ENCODE measurements around the gene NDE1. TPM values are rescaled to one million over a fixed set of nuclear protein-coding genes. Genes with fewer than 3 reads are reported as not detected.

NDE1 gene
- total and polyA plus RNA-seq, 2 donors (not counting 1 experiment from before 2014, with no cell fraction given) = 33.5 to 149 TPM

GRCh38 chr16:15643946-15644250 lies 6.1 kb upstream of the NDE1 start:
- Histone ChIP-seq H2AFZ (ENCODE audit: insufficient read depth, low read depth, low read length, poor library complexity, severe bottlenecking) (peak overlapping the region; percentile 51), H3K27ac (ENCODE audit: low read length in 2 of 2) (peak overlapping the region; percentile 93 to 100), H3K4me2 (replicated peaks; ENCODE audit: low read depth, low read length, poor library complexity, severe bottlenecking) (peak overlapping the region; percentile 71), H3K4me1 (ENCODE audit: control insufficient read depth in 2 of 2, insufficient read depth in 2 of 2, low read length in 2 of 2) (peaks cover 34 to 40% of the 10 kb centered on the region in 2 donors), H3K27me3 (replicated peaks in 1 of 4; ENCODE audit: control extremely low read depth in 1 of 4, control insufficient read depth in 3 of 4, insufficient read depth in 4 of 4, low read length in 3 of 4) (no peaks in the 10 kb centered on the region), H3K4me3 (ENCODE audit: control extremely low read depth in 1 of 5, extremely low read depth in 1 of 5, insufficient read depth in 1 of 5, low read depth in 2 of 5, low read length in 4 of 5) (peak overlapping the region; percentile 59 to 96 (median 88)), H4K20me1 (ENCODE audit: control insufficient read depth, insufficient read depth, low read length, poor library complexity, severe bottlenecking) (no peaks in the 10 kb centered on the region), H3K79me2 (ENCODE audit: control insufficient read depth, insufficient read depth, low read length) (peaks cover 36% of the 10 kb centered on the region), H3K9me3 (ENCODE audit: control extremely low read depth in 1 of 3, control insufficient read depth in 2 of 3, insufficient read depth in 1 of 3, low read length in 2 of 3) (no peaks in the 10 kb centered on the region), H3K9ac (ENCODE audit: low read length) (peak overlapping the region; percentile 90), H3K36me3 (replicated peaks in 1 of 2; ENCODE audit: control extremely low read depth in 1 of 2, control insufficient read depth in 1 of 2, extremely low read depth in 1 of 2, insufficient read depth in 2 of 2, low read length in 1 of 2) (peaks cover 0 to 4% of the 10 kb centered on the region in 2 experiments)
- WGBS (ENCODE audit: insufficient coverage) = 0% methylated on average over 1 of the region's 4 CpGs
- intact Hi-C loops (cut with micrococcal nuclease) = loop anchor here (5.0 kb wide), 1 partner anchor 58 kb away; no protein-coding TSS in a partner anchor
- Mint-ChIP-seq H3K27ac (peak overlapping the region; percentile 98), H3K27me3 (no peaks in the 10 kb centered on the region), H3K4me3 (peak overlapping the region; percentile 95), H3K9me3 (ENCODE audit: insufficient read depth) (no peaks in the 10 kb centered on the region), H3K4me1 (peaks cover 44% of the 10 kb centered on the region)
- ChIA-PET POLR2A (interaction anchor here (2.7 to 2.9 kb wide), 2 partner anchors 15 to 52 kb away, joined by 17 to 33 read pairs; no protein-coding TSS in a partner anchor), CTCF (interaction anchor here (0.7 to 4.2 kb wide), 10 partner anchors 8 to 217 kb away, joined by 3 to 57 read pairs (median 13); no protein-coding TSS in a partner anchor)
- ATAC-seq (ENCODE audit: low read depth) (no peak), DNase-seq (no peak)
- no peak for TF ChIP-seq EZH2 (IDR thresholded peaks at IDR 0.05; ENCODE audit: borderline replicate concordance, insufficient read depth, low read depth, low read length, poor library complexity, severe bottlenecking)
- no peak for TF ChIP-seq CTCF (IDR thresholded peaks at IDR 0.05)

- Histone ChIP-seq H3K27me3 (replicated peaks in 1 of 4; ENCODE audit: control extremely low read depth in 1 of 4, control insufficient read depth in 3 of 4, insufficient read depth in 4 of 4, low read length in 3 of 4) (no peaks in the 10 kb centered on the region), H3K4me2 (replicated peaks; ENCODE audit: low read depth, low read length, poor library complexity, severe bottlenecking) (peak overlapping the region; percentile 71), H2AFZ (ENCODE audit: insufficient read depth, low read depth, low read length, poor library complexity, severe bottlenecking) (no peak overlapping the region), H3K36me3 (replicated peaks in 1 of 2; ENCODE audit: control extremely low read depth in 1 of 2, control insufficient read depth in 1 of 2, extremely low read depth in 1 of 2, insufficient read depth in 2 of 2, low read length in 1 of 2) (no peaks in the 10 kb centered on the region), H3K27ac (ENCODE audit: low read length in 2 of 2) (peak overlapping the region; percentile 93 to 100), H3K79me2 (ENCODE audit: control insufficient read depth, insufficient read depth, low read length) (peaks cover 38% of the 10 kb centered on the region), H4K20me1 (ENCODE audit: control insufficient read depth, insufficient read depth, low read length, poor library complexity, severe bottlenecking) (no peaks in the 10 kb centered on the region), H3K9ac (ENCODE audit: low read length) (no peak overlapping the region), H3K4me1 (ENCODE audit: control insufficient read depth in 2 of 2, insufficient read depth in 2 of 2, low read length in 2 of 2) (peaks cover 34 to 37% of the 10 kb centered on the region in 2 donors), H3K4me3 (ENCODE audit: control extremely low read depth in 1 of 5, extremely low read depth in 1 of 5, insufficient read depth in 1 of 5, low read depth in 2 of 5, low read length in 4 of 5) (peak overlapping the region in 1 of 5 experiments; percentile 88), H3K9me3 (ENCODE audit: control extremely low read depth in 1 of 3, control insufficient read depth in 2 of 3, insufficient read depth in 1 of 3, low read length in 2 of 3) (no peaks in the 10 kb centered on the region)
- no peak for TF ChIP-seq CTCF (IDR thresholded peaks at IDR 0.05)
- TF ChIP-seq EZH2 (IDR thresholded peaks at IDR 0.05; ENCODE audit: borderline replicate concordance, insufficient read depth, low read depth, low read length, poor library complexity, severe bottlenecking) = no peak
- ATAC-seq (ENCODE audit: low read depth) = no peak
- ChIA-PET CTCF (interaction anchor here (0.7 to 4.2 kb wide), 8 partner anchors 9 to 218 kb away, joined by 3 to 57 read pairs (median 15); no protein-coding TSS in a partner anchor), POLR2A (interaction anchor here (2.9 kb wide), 1 partner anchor 15 kb away, joined by 17 read pairs; no protein-coding TSS in a partner anchor)
- no peaks in the 10 kb centered on the region for H3K27me3 Mint-ChIP-seq
- peaks cover 41% of the 10 kb centered on the region for H3K4me1 Mint-ChIP-seq
- DNase-seq = no peak
- intact Hi-C loops (cut with micrococcal nuclease) = loop anchor here (5.0 kb wide), 1 partner anchor 58 kb away; no protein-coding TSS in a partner anchor
- peak overlapping the region; percentile 78 for H3K27ac Mint-ChIP-seq
- peak overlapping the region; percentile 95 for H3K4me3 Mint-ChIP-seq
- WGBS (ENCODE audit: insufficient coverage) = 80% methylated on average over 1 of the region's 9 CpGs
- no peaks in the 10 kb centered on the region for H3K9me3 Mint-ChIP-seq (ENCODE audit: insufficient read depth)
Measured at GRCh38 chr16:15644267-15644961, 5.6 kb upstream of the NDE1 start.
